Measurements from ENCODE around the gene ZC3H4. TPM values are rescaled to one million over a fixed set of nuclear protein-coding genes. Genes with fewer than 3 reads are reported as not detected.

The ZC3H4 gene
- total RNA-seq, 1 experiment from 2014 or later = 45.1 TPM

DNA sequence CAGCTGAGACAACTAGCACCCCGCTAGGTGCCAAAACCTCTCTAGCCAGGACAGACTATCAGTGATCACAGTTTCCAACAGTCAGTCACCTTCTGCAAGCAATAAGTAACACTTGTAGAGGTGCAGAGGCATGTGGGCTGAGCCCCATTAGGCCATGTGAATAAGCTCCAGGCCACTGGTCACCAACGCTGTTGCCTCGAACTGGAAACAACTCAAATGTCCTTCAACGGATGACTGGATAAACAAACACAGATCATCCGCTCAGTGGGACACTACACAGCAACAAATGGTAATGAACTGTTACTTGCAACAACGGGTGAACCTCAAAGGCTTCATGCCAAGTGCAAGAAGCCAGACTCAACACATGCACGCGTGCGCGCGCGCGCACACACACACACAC lies 37.6 kb downstream of the ZC3H4 start:
- no peak for ATAC-seq
- Histone ChIP-seq H3K36me3 (ENCODE audit: control insufficient read depth in 1 of 2, insufficient read depth in 2 of 2, low read length in 2 of 2) (peaks cover 21 to 37% of the 10 kb centered on the region in 2 experiments; a peak in 3 of 4 replicates), H3K79me2 (ENCODE audit: insufficient read depth, low read length) (peaks cover 6% of the 10 kb centered on the region; the same call in 1 of the 2 replicates), H3K4me1 (ENCODE audit: control insufficient read depth in 1 of 2, insufficient read depth in 2 of 2, low read length in 2 of 2) (peaks cover 0 to 13% of the 10 kb centered on the region in 2 experiments; a peak in 3 of 4 replicates), H2AFZ (ENCODE audit: low read depth, low read length, poor library complexity, severe bottlenecking) (no peak overlapping the region), H4K20me1 (ENCODE audit: insufficient read depth) (no peaks in the 10 kb centered on the region), H3K4me2 (ENCODE audit: low read length) (no peak overlapping the region), H3K27me3 (ENCODE audit: insufficient read depth, low read length) (no peaks in the 10 kb centered on the region), H3K9me3 (ENCODE audit: control insufficient read depth in 1 of 2, insufficient read depth in 1 of 2, low read depth in 1 of 2, low read length in 2 of 2) (no peaks in the 10 kb centered on the region), H3K9me2 (ENCODE audit: insufficient read depth) (no peaks in the 10 kb centered on the region), H3K9ac (ENCODE audit: low read length) (no peak overlapping the region), H3K27ac (ENCODE audit: low read depth, low read length) (no peak overlapping the region), H3K4me3 (replicated peaks in 1 of 2; ENCODE audit: low read depth in 1 of 2, low read length in 2 of 2) (no peak overlapping the region)
- no peak for DNase-seq (ENCODE audit: low read depth, low spot score)
- no peak for TF ChIP-seq SP1 (IDR thresholded peaks at IDR 0.05; ENCODE audit: low read depth)
- no peak for TF ChIP-seq ZFX (IDR thresholded peaks at IDR 0.05)
- TF ChIP-seq REST (IDR thresholded peaks at IDR 0.05; ENCODE audit: low read depth) = no peak
- no peak for TF ChIP-seq POLR2AphosphoS5 (IDR thresholded peaks at IDR 0.05; ENCODE audit: low read depth, low read length)
- no peak for TF ChIP-seq YY1 (IDR thresholded peaks at IDR 0.05; ENCODE audit: extremely low read depth, insufficient replicate concordance, low read depth, low read length)
- TF ChIP-seq, protein P1, sequence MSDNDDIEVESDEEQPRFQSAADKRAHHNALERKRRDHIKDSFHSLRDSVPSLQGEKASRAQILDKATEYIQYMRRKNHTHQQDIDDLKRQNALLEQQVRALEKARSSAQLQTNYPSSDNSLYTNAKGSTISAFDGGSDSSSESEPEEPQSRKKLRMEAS (IDR thresholded peaks at IDR 0.05) = no peak
- no peak for TF ChIP-seq EGR1 (IDR thresholded peaks at IDR 0.05; ENCODE audit: low read depth)
- no peak for TF ChIP-seq CEBPB (IDR thresholded peaks at IDR 0.05; ENCODE audit: low read depth)
- no peak for TF ChIP-seq EZH2phosphoT487 (IDR thresholded peaks at IDR 0.05; ENCODE audit: borderline replicate concordance)
- TF ChIP-seq SIN3A (IDR thresholded peaks at IDR 0.05; ENCODE audit: low read depth) = no peak
- TF ChIP-seq TCF7L2 (IDR thresholded peaks at IDR 0.05; ENCODE audit: borderline replicate concordance, extremely low read depth, insufficient read depth, insufficient read length) = no peak
- TF ChIP-seq ATF3 (IDR thresholded peaks at IDR 0.05) = no peak
- ChIA-PET CTCF (interaction anchor here (1.9 kb wide), 1 partner anchor 50 kb away, joined by 7 read pairs; no protein-coding TSS in a partner anchor), RAD21 (ENCODE audit: low non-redundant PET in 1 of 2, low total read pairs in 2 of 2, uncharacterized antibody in 2 of 2, unreplicated experiment in 2 of 2) (interaction anchor here in 1 of 2 experiments (0.5 kb wide), 1 partner anchor 332 kb away, joined by 3 read pairs; no protein-coding TSS in a partner anchor), POLR2A (no interaction called here)
- BruUV-seq (replicated peaks) = no TSS peak
- intact Hi-C loops (cut with micrococcal nuclease) = no loop called here
